Measurements from ENCODE around the gene STON2.

The STON2 gene

GRCh38 chr14:81429028-81429427 is 28.9 kb upstream of the STON2 start:
- Histone ChIP-seq H3K27me3 (ENCODE audit: insufficient read depth, low read length, poor library complexity) (no peaks in the 10 kb centered on the region), H2BK5ac (ENCODE audit: low read length) (no peak overlapping the region), H3K23ac (ENCODE audit: low read length) (no peak overlapping the region), H3K18ac (ENCODE audit: low read length) (no peak overlapping the region), H3K27ac (ENCODE audit: low read depth, low read length) (no peak overlapping the region), H3K36me3 (ENCODE audit: control insufficient read depth, insufficient read depth, low read length) (no peaks in the 10 kb centered on the region), H3K9ac (ENCODE audit: low read length) (no peak overlapping the region), H3K4ac (ENCODE audit: low read depth, low read length) (no peak overlapping the region), H4K5ac (ENCODE audit: low read length) (no peak overlapping the region), H3K79me1 (ENCODE audit: low read length) (peaks cover 1% of the 10 kb centered on the region), H3K4me2 (ENCODE audit: low read length) (no peak overlapping the region), H3K79me2 (ENCODE audit: control insufficient read depth, insufficient read depth, low read length) (peaks cover 15% of the 10 kb centered on the region), H4K8ac (ENCODE audit: low read depth, low read length) (no peak overlapping the region), H3K56ac (ENCODE audit: low read length) (no peak overlapping the region), H2AK5ac (ENCODE audit: low read length) (no peak overlapping the region), H2BK15ac (replicated peaks; ENCODE audit: low read depth) (no peak overlapping the region), H3K4me1 (ENCODE audit: control insufficient read depth, low read depth, low read length) (peaks cover 7% of the 10 kb centered on the region), H3K4me3 (ENCODE audit: low read length) (no peak overlapping the region), H2BK120ac (ENCODE audit: low read depth, low read length) (no peak overlapping the region)
- no peak for DNase-seq
- no CpG with 5 or more reads among the region's 1 CpG for WGBS (ENCODE audit: extremely low coverage, insufficient coverage, low lambda C conversion rate)

GRCh38 chr14:81427348-81428058 is 27.4 kb upstream of the STON2 start:
- H3K4me2 ChIP-seq (ENCODE audit: low read length), result no peak overlapping the region
- H3K9ac ChIP-seq (ENCODE audit: low read length), result no peak overlapping the region
- H3K23ac ChIP-seq (ENCODE audit: low read length), result no peak overlapping the region
- H3K4me1 ChIP-seq (ENCODE audit: control insufficient read depth, low read depth, low read length), result peaks cover 4% of the 10 kb centered on the region
- no peaks in the 10 kb centered on the region for H3K36me3 ChIP-seq (ENCODE audit: control insufficient read depth, insufficient read depth, low read length)
- no peak overlapping the region for H3K27ac ChIP-seq (ENCODE audit: low read depth, low read length)
- H2BK5ac ChIP-seq (ENCODE audit: low read length), result no peak overlapping the region
- no peak overlapping the region for H3K18ac ChIP-seq (ENCODE audit: low read length)
- H2BK120ac ChIP-seq (ENCODE audit: low read depth, low read length), result no peak overlapping the region
- H3K79me2 ChIP-seq (ENCODE audit: control insufficient read depth, insufficient read depth, low read length), result peaks cover 10% of the 10 kb centered on the region
- no peak overlapping the region for H4K8ac ChIP-seq (ENCODE audit: low read depth, low read length)
- H3K56ac ChIP-seq (ENCODE audit: low read length), result no peak overlapping the region
- DNase-seq, result peak; percentile 67
- no peak overlapping the region for H3K4me3 ChIP-seq (ENCODE audit: low read length)
- H2AK5ac ChIP-seq (ENCODE audit: low read length), result no peak overlapping the region
- H3K79me1 ChIP-seq (ENCODE audit: low read length), result no peaks in the 10 kb centered on the region
- no CpG with 5 or more reads among the region's 8 CpGs for WGBS (ENCODE audit: extremely low coverage, insufficient coverage, low lambda C conversion rate)
- no peak overlapping the region for H2BK15ac ChIP-seq (replicated peaks; ENCODE audit: low read depth)
- H3K4ac ChIP-seq (ENCODE audit: low read depth, low read length), result no peak overlapping the region
- no peaks in the 10 kb centered on the region for H3K27me3 ChIP-seq (ENCODE audit: insufficient read depth, low read length, poor library complexity)
- no peak overlapping the region for H4K5ac ChIP-seq (ENCODE audit: low read length)

- Histone ChIP-seq H4K5ac (ENCODE audit: low read length) (no peak overlapping the region), H3K4me1 (ENCODE audit: control insufficient read depth, low read depth, low read length) (peaks cover 4% of the 10 kb centered on the region), H3K9ac (ENCODE audit: low read length) (no peak overlapping the region), H3K27ac (ENCODE audit: low read depth, low read length) (no peak overlapping the region), H4K8ac (ENCODE audit: low read depth, low read length) (no peak overlapping the region), H2AK5ac (ENCODE audit: low read length) (no peak overlapping the region), H3K36me3 (ENCODE audit: control insufficient read depth, insufficient read depth, low read length) (no peaks in the 10 kb centered on the region), H3K27me3 (ENCODE audit: insufficient read depth, low read length, poor library complexity) (no peaks in the 10 kb centered on the region), H3K56ac (ENCODE audit: low read length) (no peak overlapping the region), H2BK5ac (ENCODE audit: low read length) (no peak overlapping the region), H3K4me3 (ENCODE audit: low read length) (no peak overlapping the region), H3K4me2 (ENCODE audit: low read length) (no peak overlapping the region), H3K79me2 (ENCODE audit: control insufficient read depth, insufficient read depth, low read length) (no peaks in the 10 kb centered on the region), H2BK120ac (ENCODE audit: low read depth, low read length) (no peak overlapping the region), H3K4ac (ENCODE audit: low read depth, low read length) (no peak overlapping the region), H2BK15ac (replicated peaks; ENCODE audit: low read depth) (no peak overlapping the region), H3K23ac (ENCODE audit: low read length) (no peak overlapping the region), H3K79me1 (ENCODE audit: low read length) (peaks cover 2% of the 10 kb centered on the region), H3K18ac (ENCODE audit: low read length) (no peak overlapping the region)
- no CpG with 5 or more reads among the region's 6 CpGs for WGBS (ENCODE audit: extremely low coverage, insufficient coverage, low lambda C conversion rate)
- DNase-seq, result no peak
These were observed 23.4 kb upstream of the STON2 start for GRCh38 chr14:81423504-81423903.

GRCh38 chr14:81418057-81418790 is 18.1 kb upstream of the STON2 start:
- Histone ChIP-seq H3K9ac (ENCODE audit: low read length) (no peak overlapping the region), H3K56ac (ENCODE audit: low read length) (no peak overlapping the region), H3K36me3 (ENCODE audit: control insufficient read depth, insufficient read depth, low read length) (no peaks in the 10 kb centered on the region), H3K4me2 (ENCODE audit: low read length) (no peak overlapping the region), H3K18ac (ENCODE audit: low read length) (no peak overlapping the region), H3K79me2 (ENCODE audit: control insufficient read depth, insufficient read depth, low read length) (no peaks in the 10 kb centered on the region), H4K5ac (ENCODE audit: low read length) (no peak overlapping the region), H3K27me3 (ENCODE audit: insufficient read depth, low read length, poor library complexity) (no peaks in the 10 kb centered on the region), H3K27ac (ENCODE audit: low read depth, low read length) (no peak overlapping the region), H3K4ac (ENCODE audit: low read depth, low read length) (no peak overlapping the region), H4K8ac (ENCODE audit: low read depth, low read length) (no peak overlapping the region), H2BK120ac (ENCODE audit: low read depth, low read length) (no peak overlapping the region), H3K4me3 (ENCODE audit: low read length) (no peak overlapping the region), H3K23ac (ENCODE audit: low read length) (no peak overlapping the region), H3K79me1 (ENCODE audit: low read length) (peaks cover 2% of the 10 kb centered on the region), H2BK5ac (ENCODE audit: low read length) (no peak overlapping the region), H2BK15ac (replicated peaks; ENCODE audit: low read depth) (no peak overlapping the region), H2AK5ac (ENCODE audit: low read length) (no peak overlapping the region), H3K4me1 (ENCODE audit: control insufficient read depth, low read depth, low read length) (no peaks in the 10 kb centered on the region)
- WGBS (ENCODE audit: extremely low coverage, insufficient coverage, low lambda C conversion rate), result no CpG with 5 or more reads among the region's 3 CpGs
- no peak for DNase-seq

GRCh38 chr14:81416981-81417380 is 16.9 kb upstream of the STON2 start:
- H3K36me3 ChIP-seq (ENCODE audit: control insufficient read depth, insufficient read depth, low read length), result no peaks in the 10 kb centered on the region
- no CpG with 5 or more reads among the region's 7 CpGs for WGBS (ENCODE audit: extremely low coverage, insufficient coverage, low lambda C conversion rate)
- H2BK120ac ChIP-seq (ENCODE audit: low read depth, low read length), result no peak overlapping the region
- DNase-seq, result no peak
- peaks cover 2% of the 10 kb centered on the region for H3K4me1 ChIP-seq (ENCODE audit: control insufficient read depth, low read depth, low read length)
- no peak overlapping the region for H4K8ac ChIP-seq (ENCODE audit: low read depth, low read length)
- H3K4me3 ChIP-seq (ENCODE audit: low read length), result no peak overlapping the region
- no peak overlapping the region for H3K56ac ChIP-seq (ENCODE audit: low read length)
- H3K27me3 ChIP-seq (ENCODE audit: insufficient read depth, low read length, poor library complexity), result no peaks in the 10 kb centered on the region
- no peak overlapping the region for H3K23ac ChIP-seq (ENCODE audit: low read length)
- H3K18ac ChIP-seq (ENCODE audit: low read length), result no peak overlapping the region
- no peak overlapping the region for H3K4me2 ChIP-seq (ENCODE audit: low read length)
- H4K5ac ChIP-seq (ENCODE audit: low read length), result no peak overlapping the region
- H3K79me2 ChIP-seq (ENCODE audit: control insufficient read depth, insufficient read depth, low read length), result no peaks in the 10 kb centered on the region
- no peak overlapping the region for H2BK5ac ChIP-seq (ENCODE audit: low read length)
- no peak overlapping the region for H3K27ac ChIP-seq (ENCODE audit: low read depth, low read length)
- H3K79me1 ChIP-seq (ENCODE audit: low read length), result peaks cover 2% of the 10 kb centered on the region
- H2AK5ac ChIP-seq (ENCODE audit: low read length), result no peak overlapping the region
- H3K9ac ChIP-seq (ENCODE audit: low read length), result no peak overlapping the region
- no peak overlapping the region for H2BK15ac ChIP-seq (replicated peaks; ENCODE audit: low read depth)
- no peak overlapping the region for H3K4ac ChIP-seq (ENCODE audit: low read depth, low read length)

Measured in mesendoderm (in vitro differentiated cells).